GM12873 (cell line): Measurements from ENCODE around the gene ADGRD2.

ENCODE experiments used
- TF ChIP-seq, protein P1 (sequence below): IDR thresholded peaks from 2 replicates; pipeline ENCODE4 v1.5.1; 2012; ENCODE audit warnings: low read depth, mild to moderate bottlenecking, moderate library complexity, low read length, control low read depth; ENCODE audit not compliant: insufficient read depth; ENCODE audit errors: missing control alignments

Gene ADGRD2

DNA sequence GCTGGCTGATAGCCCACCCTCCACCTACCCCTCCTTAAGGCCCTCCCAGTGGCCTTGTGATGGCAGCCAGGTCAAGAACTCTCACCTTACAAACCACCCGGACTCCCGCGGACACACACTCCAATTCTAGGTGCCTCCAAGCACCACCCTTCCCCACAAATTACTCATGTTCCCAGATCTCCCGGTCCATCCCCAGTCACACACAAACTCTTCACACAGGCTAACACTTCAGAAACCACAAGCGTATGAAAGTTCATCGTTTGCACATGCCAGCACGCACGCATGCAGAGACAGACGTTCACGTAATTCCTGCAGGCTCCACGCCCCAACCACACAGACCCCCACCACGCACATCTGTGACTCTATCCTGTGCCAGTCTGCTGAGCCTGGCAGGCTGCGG is 39.0 kb downstream of the ADGRD2 start:
- TF ChIP-seq, protein P1, sequence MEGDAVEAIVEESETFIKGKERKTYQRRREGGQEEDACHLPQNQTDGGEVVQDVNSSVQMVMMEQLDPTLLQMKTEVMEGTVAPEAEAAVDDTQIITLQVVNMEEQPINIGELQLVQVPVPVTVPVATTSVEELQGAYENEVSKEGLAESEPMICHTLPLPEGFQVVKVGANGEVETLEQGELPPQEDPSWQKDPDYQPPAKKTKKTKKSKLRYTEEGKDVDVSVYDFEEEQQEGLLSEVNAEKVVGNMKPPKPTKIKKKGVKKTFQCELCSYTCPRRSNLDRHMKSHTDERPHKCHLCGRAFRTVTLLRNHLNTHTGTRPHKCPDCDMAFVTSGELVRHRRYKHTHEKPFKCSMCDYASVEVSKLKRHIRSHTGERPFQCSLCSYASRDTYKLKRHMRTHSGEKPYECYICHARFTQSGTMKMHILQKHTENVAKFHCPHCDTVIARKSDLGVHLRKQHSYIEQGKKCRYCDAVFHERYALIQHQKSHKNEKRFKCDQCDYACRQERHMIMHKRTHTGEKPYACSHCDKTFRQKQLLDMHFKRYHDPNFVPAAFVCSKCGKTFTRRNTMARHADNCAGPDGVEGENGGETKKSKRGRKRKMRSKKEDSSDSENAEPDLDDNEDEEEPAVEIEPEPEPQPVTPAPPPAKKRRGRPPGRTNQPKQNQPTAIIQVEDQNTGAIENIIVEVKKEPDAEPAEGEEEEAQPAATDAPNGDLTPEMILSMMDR, result no peak

DNA sequence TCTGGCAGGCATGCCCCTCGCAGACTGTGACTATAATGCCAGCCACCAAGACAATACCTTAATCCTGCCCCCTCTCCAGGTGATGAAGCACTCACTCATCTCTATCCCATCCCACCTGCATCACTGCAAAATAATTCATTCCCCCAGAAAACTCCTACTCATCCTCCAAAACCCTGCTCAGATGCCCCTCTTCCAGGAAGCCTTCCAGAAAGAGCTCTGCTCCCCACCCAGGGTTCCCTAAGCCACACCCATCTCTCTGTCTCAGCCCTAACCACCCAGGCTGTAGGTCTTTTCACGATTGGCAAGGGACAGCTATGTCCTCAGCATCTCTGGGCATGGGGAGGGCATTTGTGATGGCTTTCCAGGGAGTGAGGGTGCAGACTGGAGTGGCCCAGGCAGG is 39.8 kb downstream of the ADGRD2 start:
- TF ChIP-seq, protein P1, result no peak

DNA sequence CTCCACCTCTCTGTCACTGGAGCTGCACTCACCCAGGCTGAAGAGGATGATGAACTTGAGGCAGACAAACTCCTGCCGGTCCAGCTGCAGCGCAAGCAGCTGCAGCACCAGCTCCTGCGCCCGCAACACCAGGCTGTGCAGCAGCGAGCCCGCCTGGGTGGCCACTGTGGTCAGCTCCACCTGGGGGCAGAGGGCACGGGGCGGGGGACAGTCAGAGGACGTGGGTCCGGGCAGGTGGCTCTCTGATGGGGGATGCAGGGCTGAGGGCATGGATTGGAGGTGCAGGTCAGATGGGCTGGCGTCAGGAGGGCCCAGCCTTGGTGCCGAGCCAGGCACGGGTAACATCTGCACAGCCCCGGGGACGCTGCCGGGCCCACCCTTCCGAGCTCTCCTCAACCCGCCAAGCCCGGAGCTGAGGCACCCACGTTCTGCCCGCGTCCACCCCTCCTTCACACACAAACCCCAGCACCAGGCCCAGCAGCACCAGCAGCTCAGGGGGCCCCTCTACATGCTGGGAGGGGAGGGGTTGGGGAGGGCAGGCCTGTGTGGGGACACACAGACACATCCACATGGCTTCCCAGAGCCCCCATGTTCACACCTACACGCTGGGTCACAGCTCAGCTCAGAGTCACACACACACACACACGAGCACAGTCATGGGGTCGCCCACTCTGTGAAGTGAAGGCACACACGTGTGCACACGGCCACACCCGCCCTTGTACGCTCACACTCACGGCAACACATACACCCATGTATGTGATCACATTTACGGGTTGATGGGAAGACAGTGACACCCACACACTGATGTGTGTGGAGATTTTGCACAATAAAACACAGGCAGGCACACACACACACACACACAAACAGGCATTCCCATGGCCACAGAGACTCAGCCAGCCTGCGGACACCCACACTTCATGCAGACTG is 41.1 kb downstream of the ADGRD2 start:
- TF ChIP-seq, protein P1, result no peak

DNA sequence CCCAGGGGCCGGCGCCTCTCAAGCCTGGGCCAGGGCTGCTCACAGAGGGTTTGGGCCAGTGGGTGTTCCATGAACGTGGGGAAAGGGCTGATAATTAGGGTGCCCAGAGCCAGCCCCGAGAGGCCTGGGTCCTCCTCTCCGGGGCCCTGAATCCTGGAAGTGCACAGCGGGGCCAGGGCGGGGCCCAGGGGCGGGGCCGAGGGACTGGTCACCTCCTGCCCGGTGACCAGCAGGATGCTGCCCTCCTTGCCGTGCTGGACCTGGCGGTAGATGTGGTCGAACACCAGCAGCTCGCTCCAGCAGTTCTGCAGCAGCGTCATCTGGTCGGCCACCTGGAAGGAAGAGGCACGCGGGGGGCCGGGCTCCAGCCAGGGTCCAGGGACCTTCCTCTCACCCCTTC is 42.6 kb downstream of the ADGRD2 start:
- TF ChIP-seq, protein P1, result no peak

DNA sequence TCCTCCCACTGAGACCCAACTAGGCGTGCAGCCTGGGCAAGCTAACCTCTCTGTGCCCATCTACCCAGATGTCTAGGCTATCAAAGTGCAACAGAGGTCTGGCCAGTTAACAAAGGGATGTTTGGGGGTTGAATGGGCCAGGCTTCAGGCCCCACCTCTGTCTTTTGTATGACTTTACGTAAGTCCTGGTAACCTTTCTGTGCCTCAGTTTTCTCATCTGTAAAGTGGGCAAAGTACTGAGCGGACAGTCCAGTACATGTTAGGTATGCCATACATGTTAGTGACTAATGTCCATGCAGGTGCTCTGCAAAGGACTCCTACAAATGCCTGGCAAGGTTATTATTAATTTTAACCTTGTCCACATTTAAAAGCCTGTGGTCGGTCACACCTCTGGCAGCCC is 43.0 kb downstream of the ADGRD2 start:
- TF ChIP-seq, protein P1, result no peak

DNA sequence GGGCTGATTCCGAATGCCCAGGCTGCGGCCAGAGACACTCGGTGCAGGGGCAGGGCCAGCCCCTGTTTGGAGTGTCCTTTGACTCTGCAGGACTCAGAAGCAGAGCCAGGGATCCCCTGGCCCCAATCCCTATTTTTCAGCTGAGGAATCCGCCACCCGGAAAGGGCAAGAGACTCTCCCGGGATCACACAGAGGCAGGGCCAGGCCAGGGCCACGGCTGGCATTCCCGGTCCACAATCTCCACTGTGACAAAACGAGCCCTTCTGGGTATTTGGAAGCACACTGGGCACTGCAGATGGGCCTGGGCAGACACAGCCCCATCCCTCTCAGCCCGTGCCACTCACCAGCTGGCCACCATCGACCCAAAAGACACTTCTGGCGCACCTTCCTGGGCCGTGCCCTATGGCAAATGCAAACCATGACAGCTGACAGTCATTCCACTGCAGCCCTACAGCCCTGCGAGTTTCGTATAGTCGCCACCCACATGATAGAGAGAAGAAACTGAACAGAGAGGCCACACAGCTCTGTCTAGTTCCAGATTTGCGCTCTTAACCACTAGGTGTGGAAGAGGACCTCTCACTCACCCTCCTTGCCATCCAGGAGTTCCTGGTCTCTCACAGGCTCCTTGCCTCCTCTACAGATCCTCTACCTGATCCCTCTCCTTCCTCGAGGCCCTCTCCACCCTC is 43.7 kb downstream of the ADGRD2 start:
- TF ChIP-seq, protein P1, result no peak

DNA sequence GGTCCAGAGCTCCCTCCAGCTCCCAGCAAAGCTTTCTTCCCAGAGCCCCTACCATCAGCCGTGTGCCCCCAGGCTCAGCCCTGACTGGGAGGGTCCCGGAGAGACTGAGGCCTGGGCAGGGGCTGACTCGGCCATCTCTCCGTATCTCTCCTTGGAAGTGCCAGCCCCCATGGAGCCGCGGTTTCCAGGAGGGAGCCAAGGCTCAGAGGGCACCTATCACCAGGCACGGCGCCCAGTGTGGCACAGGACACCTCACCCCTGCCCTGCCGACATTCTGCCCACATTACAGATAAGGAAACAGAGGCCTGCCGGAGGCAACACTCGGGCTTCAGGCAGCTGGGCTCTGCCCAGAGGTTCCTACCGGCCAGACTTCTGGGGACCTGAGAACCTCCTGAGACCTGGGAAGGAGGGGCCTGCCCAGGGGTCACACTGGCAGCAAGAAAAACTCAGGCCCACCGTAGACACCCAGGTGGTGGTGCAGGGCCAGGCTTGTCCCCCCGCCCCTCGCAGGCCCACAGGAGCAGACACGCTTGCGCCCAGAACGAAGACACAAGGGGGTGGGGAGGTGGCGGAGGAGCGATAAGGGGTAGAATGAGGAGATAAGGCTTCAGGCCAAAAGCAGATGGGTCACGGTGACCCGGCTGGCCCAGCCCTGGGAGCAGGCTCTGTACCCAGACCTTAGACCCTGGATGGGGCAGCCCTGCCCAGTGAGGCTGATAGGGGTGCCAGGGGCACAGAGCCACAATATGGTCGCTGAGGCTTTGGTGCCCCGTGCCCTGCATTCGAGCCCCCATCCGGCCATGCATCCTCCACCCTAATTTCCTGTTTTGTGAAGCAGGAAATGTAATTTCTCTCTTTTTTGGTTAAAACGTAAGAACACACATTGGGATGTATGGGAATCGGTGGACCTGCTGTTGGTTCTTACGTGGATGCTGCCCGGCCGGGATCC is 45.1 kb downstream of the ADGRD2 start:
- TF ChIP-seq, protein P1, result no peak
